Measurements from ENCODE around the gene ESYT1. TPM values are rescaled to one million over a fixed set of nuclear protein-coding genes. Genes with fewer than 3 reads are reported as not detected.
"Not testable (repeated sequence)": the region's sequence is repeated elsewhere in the genome, so short reads cannot be mapped to it uniquely, and the experiment has no call there.

ESYT1 gene
- polyA plus RNA-seq, 1 experiment, result 127 TPM

- H3K9me3 ChIP-seq (ENCODE audit: control insufficient read depth, insufficient read depth, low read length), result peaks cover 6% of the 10 kb centered on the region; the same call in 1 of the 2 replicates
- H3K27me3 ChIP-seq (ENCODE audit: control insufficient read depth, insufficient read depth, low read length), result no peaks in the 10 kb centered on the region
- no peak for TF ChIP-seq CTCF (IDR thresholded peaks at IDR 0.05; ENCODE audit: low read depth, low read length)
- no peak overlapping the region for H3K4me3 ChIP-seq (ENCODE audit: low read depth, low read length)
- ChIA-PET CTCF (interaction anchor here (1.8 kb wide), 1 partner anchor 28 kb away, joined by 6 read pairs; the partner anchor contains the start of gene ERBB3), POLR2A (no interaction called here)
- no peak for DNase-seq (ENCODE audit: low read depth, low spot score)
- no peak overlapping the region for H3K27ac ChIP-seq (ENCODE audit: low read depth, low read length)
Measured at GRCh38 chr12:56107242-56107641, 20.8 kb upstream of the ESYT1 start.

GRCh38 chr12:56110571-56110970 is 17.5 kb upstream of the ESYT1 start:
- Histone ChIP-seq H3K4me3 (ENCODE audit: low read depth, low read length) (no peak overlapping the region), H3K9me3 (ENCODE audit: control insufficient read depth, insufficient read depth, low read length) (no peaks in the 10 kb centered on the region), H3K27ac (ENCODE audit: low read depth, low read length) (no peak overlapping the region), H3K27me3 (ENCODE audit: control insufficient read depth, insufficient read depth, low read length) (no peaks in the 10 kb centered on the region)
- ChIA-PET POLR2A (no interaction called here), CTCF (no interaction called here)
- no peak for DNase-seq (ENCODE audit: low read depth, low spot score)
- TF ChIP-seq CTCF (IDR thresholded peaks at IDR 0.05; ENCODE audit: low read depth, low read length), result no peak

GRCh38 chr12:56114084-56114483 is 14.0 kb upstream of the ESYT1 start:
- ChIA-PET CTCF (no interaction called here), POLR2A (interaction anchor here (1.7 kb wide), 1 partner anchor 10 kb away, joined by 3 read pairs; the partner anchor contains the start of gene PA2G4)
- H3K27ac ChIP-seq (ENCODE audit: low read depth, low read length), result no peak overlapping the region
- DNase-seq (ENCODE audit: low read depth, low spot score), result no peak
- H3K27me3 ChIP-seq (ENCODE audit: control insufficient read depth, insufficient read depth, low read length), result no peaks in the 10 kb centered on the region
- no peaks in the 10 kb centered on the region; the same call in 1 of the 2 replicates for H3K9me3 ChIP-seq (ENCODE audit: control insufficient read depth, insufficient read depth, low read length)
- no peak for TF ChIP-seq CTCF (IDR thresholded peaks at IDR 0.05; ENCODE audit: low read depth, low read length)
- no peak overlapping the region for H3K4me3 ChIP-seq (ENCODE audit: low read depth, low read length)

- Histone ChIP-seq H3K27me3 (ENCODE audit: control insufficient read depth, insufficient read depth, low read length) (no peaks in the 10 kb centered on the region), H3K27ac (ENCODE audit: low read depth, low read length) (no peak overlapping the region), H3K9me3 (ENCODE audit: control insufficient read depth, insufficient read depth, low read length) (no peaks in the 10 kb centered on the region; the same call in 1 of the 2 replicates), H3K4me3 (ENCODE audit: low read depth, low read length) (peak overlapping the region; percentile 93)
- ChIA-PET POLR2A (interaction anchor here (0.7 to 0.9 kb wide), 3 partner anchors 11 to 107 kb away, joined by 3 to 4 read pairs (median 3); partner anchors contain the start of genes PA2G4 and RNF41), CTCF (interaction anchor here (0.6 to 1.3 kb wide), 2 partner anchors 119 to 141 kb away, joined by 3 read pairs; partner anchors contain the start of gene RAB5B)
- no peak for DNase-seq (ENCODE audit: low read depth, low spot score)
- TF ChIP-seq CTCF (IDR thresholded peaks at IDR 0.05; ENCODE audit: low read depth, low read length), result no peak
Measured at GRCh38 chr12:56115329-56115728, 12.7 kb upstream of the ESYT1 start.

- Histone ChIP-seq H3K4me3 (ENCODE audit: low read depth, low read length) (peak within 1 kb of the TSS; percentile 93), H3K27me3 (ENCODE audit: control insufficient read depth, insufficient read depth, low read length) (no peaks in the 10 kb centered on the region), H3K27ac (ENCODE audit: low read depth, low read length) (peak within 1 kb of the TSS; percentile 90), H3K9me3 (ENCODE audit: control insufficient read depth, insufficient read depth, low read length) (no peaks in the 10 kb centered on the region; the same call in 1 of the 2 replicates)
- ChIA-PET CTCF (interaction anchor here (0.8 to 5.3 kb wide), 2 partner anchors 69 to 72 kb away, joined by 3 to 96 read pairs; partner anchors contain the start of gene SMARCC2), POLR2A (interaction anchor here (0.6 to 3.6 kb wide), 8 partner anchors 11 to 350 kb away, joined by 3 to 42 read pairs (median 5); partner anchors contain the start of genes ESYT1, MYL6, PA2G4 and SMARCC2)
- DNase-seq (ENCODE audit: low read depth, low spot score), result peak; percentile 78
- TF ChIP-seq CTCF (IDR thresholded peaks at IDR 0.05; ENCODE audit: low read depth, low read length), result no peak
Measured at GRCh38 chr12:56116267-56117081, 11.6 kb upstream of the ESYT1 start, which contains the start of gene RPL41. Gene RPL41, plus strand, starts transcription at chr12:56116633.

- DNase-seq (ENCODE audit: low read depth, low spot score); H3K9me3 ChIP-seq (ENCODE audit: control insufficient read depth, insufficient read depth, low read length); H3K27me3 ChIP-seq (ENCODE audit: control insufficient read depth, insufficient read depth, low read length): not testable (repeated sequence)
- CTCF ChIA-PET, result interaction anchor here (0.8 to 5.3 kb wide), 2 partner anchors 70 to 71 kb away, joined by 3 to 96 read pairs; partner anchors contain the start of gene SMARCC2
- Histone ChIP-seq H3K4me3 (ENCODE audit: low read depth, low read length) (peak overlapping the region; percentile 93), H3K27ac (ENCODE audit: low read depth, low read length) (peak overlapping the region; percentile 90)
- POLR2A ChIA-PET, result interaction anchor here (0.5 to 3.6 kb wide), 11 partner anchors 10 to 350 kb away, joined by 3 to 42 read pairs (median 5); partner anchors contain the start of genes ESYT1, MYL6, PA2G4 and RAB5B
Measured at GRCh38 chr12:56117082-56117706, 10.9 kb upstream of the ESYT1 start.
